DND-41 (cell line): Measurements from ENCODE around the gene CTSA.

Experiments
- ATAC-seq: fragments of 200-7000 bp; cut with Tn5 transposase; 3 replicates; pipeline ENCODE4 v1.9.1; 2021; ENCODE audit warnings: low read depth; ENCODE audit not compliant: insufficient read depth
- DNase-seq: peaks from one replicate; pipeline ENCODE4 v3.0.0-alpha.2; 2020
- H2AFZ ChIP-seq: 2 replicates; pipeline ENCODE4 v1.6.0; 2012; ENCODE audit warnings: low read depth, low read length
- H3K27ac ChIP-seq: 2 replicates; pipeline ENCODE4 v1.5.1; 2012; ENCODE audit warnings: low read length, inconsistent platforms
- H3K27me3 ChIP-seq: fragments of 200-600 bp; sonication (generic); 2 replicates; pipeline ENCODE4 v1.6.0; 2012; ENCODE audit warnings: low read length, mild to moderate bottlenecking, inconsistent platforms; ENCODE audit not compliant: insufficient read depth, poor library complexity
- H3K36me3 ChIP-seq: 2 replicates; pipeline ENCODE4 v1.5.1; 2012; ENCODE audit warnings: low read length, inconsistent platforms; ENCODE audit not compliant: insufficient read depth
- H3K4me1 ChIP-seq: 2 replicates; pipeline ENCODE4 v1.5.1; 2012; ENCODE audit warnings: mild to moderate bottlenecking, low read length; ENCODE audit not compliant: insufficient read depth
- H3K4me2 ChIP-seq: 2 replicates; pipeline ENCODE4 v1.6.0; 2012; ENCODE audit warnings: mild to moderate bottlenecking, moderate library complexity, low read length, inconsistent platforms; ENCODE audit not compliant: insufficient read depth
- H3K4me3 ChIP-seq, 2 experiments: fragments of 200-600 bp in 1 of 2; shearing (Covaris generic) in 1 of 2; 2 replicates each; pipeline ENCODE4 v1.5.1; 2012 to 2016; ENCODE audit warnings: inconsistent platforms in 2 of 2, low read length in 2 of 2, mild to moderate bottlenecking in 2 of 2, low read depth in 1 of 2, moderate library complexity in 1 of 2
- H3K79me2 ChIP-seq: 2 replicates; pipeline ENCODE4 v1.6.0; 2012; ENCODE audit warnings: low read length, inconsistent platforms; ENCODE audit not compliant: insufficient read depth
- H3K9ac ChIP-seq: 2 replicates; pipeline ENCODE4 v1.6.0; 2012; ENCODE audit warnings: low read depth, mild to moderate bottlenecking, inconsistent platforms, low read length, moderate library complexity
- H3K9me3 ChIP-seq: 2 replicates; pipeline ENCODE4 v1.5.1; 2012; ENCODE audit warnings: low read length, moderate library complexity, mild to moderate bottlenecking, inconsistent platforms; ENCODE audit not compliant: insufficient read depth, severe bottlenecking
- H4K20me1 ChIP-seq: 2 replicates; pipeline ENCODE4 v1.6.0; 2012; ENCODE audit warnings: low read length; ENCODE audit not compliant: insufficient read depth
- CTCF ChIP-seq: IDR thresholded peaks from 2 replicates; pipeline ENCODE4 v1.5.1; 2012; ENCODE audit warnings: borderline replicate concordance, low read length, moderate library complexity, mild to moderate bottlenecking; ENCODE audit not compliant: poor library complexity, severe bottlenecking; ENCODE audit errors: extremely low read depth
- EZH2 ChIP-seq: IDR thresholded peaks from 3 replicates; pipeline ENCODE4 v1.6.1; 2012; ENCODE audit warnings: borderline replicate concordance, low read depth, mild to moderate bottlenecking, moderate library complexity, low read length, inconsistent platforms; ENCODE audit not compliant: severe bottlenecking

The CTSA gene

DNA sequence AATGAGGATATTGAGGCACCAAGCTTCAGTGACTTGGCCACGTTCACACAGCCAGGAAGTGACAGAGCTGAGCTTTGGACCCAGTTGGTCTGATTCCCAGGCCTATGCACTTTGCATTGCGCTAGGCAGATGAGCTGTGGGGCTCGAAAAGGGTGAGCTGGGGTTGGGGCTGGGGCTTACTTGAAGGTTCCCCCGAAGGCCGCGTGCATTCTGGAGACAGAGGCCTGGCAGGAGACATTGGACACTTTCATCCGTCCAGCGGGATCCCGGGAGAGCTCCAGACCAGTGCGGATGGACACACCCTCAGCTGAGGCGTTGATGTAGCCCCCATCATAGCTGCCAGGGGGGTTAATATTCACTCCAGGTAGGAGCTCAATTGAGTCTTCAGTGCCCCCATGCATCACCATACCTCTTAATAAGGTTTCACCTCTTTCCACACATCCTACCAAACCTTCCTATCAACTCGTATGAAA lies 18.2 kb downstream of the CTSA start:
- no peak overlapping the region for H3K27ac ChIP-seq
- H2AFZ ChIP-seq, result no peak overlapping the region
- no peak overlapping the region for H3K4me3 ChIP-seq
- ATAC-seq, result no peak
- no peaks in the 10 kb centered on the region for H3K36me3 ChIP-seq
- no peak for TF ChIP-seq CTCF
- TF ChIP-seq EZH2, result no peak
- no peaks in the 10 kb centered on the region for H3K9me3 ChIP-seq
- no peak for DNase-seq
- H4K20me1 ChIP-seq, result no peaks in the 10 kb centered on the region
- no peak overlapping the region for H3K9ac ChIP-seq
- peaks cover 4% of the 10 kb centered on the region for H3K27me3 ChIP-seq
- no peak overlapping the region for H3K4me2 ChIP-seq
- H3K79me2 ChIP-seq, result no peaks in the 10 kb centered on the region
- no peaks in the 10 kb centered on the region for H3K4me1 ChIP-seq

DNA sequence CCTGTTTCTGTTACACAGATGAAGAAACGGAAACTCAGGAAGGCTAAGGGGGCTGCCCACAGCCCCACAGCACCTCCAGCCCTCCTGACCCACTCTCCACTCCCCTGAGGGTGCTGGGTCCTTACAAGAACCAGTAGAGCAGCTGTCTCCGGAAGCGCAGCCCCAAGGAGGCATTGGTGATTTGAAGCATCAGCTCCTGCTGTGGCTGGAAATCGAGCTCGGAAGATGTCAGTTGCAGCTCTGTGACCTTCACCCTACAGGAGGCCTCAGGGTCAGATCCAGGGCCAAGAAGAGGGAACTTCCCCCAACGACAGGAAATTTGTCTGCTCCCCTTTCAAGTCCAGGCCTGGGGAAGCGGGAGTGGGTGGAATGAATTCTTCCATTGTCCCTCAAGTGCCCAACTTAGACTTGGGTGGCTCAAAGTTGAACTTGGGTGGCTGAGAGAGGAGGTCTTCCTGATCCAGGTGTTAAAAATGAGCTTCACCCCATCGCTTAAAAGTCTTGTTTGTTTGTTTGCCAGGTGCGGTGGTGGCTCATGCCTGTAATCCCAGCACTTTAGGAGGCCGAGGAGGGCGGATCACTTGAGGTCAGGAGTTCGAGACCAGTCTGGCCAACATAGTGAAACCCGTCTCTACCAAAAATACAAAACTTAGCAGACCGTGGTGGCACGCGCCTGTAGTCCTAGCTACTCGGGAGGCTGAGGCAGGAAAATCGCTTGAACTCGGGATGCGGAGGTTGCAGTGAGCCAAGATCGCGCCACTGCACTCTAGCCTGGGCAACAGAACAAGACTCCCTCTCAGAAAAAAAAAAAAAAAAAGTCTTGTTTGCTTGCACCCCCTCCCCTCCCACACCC lies 18.9 kb downstream of the CTSA start:
- no peak overlapping the region for H2AFZ ChIP-seq
- no peaks in the 10 kb centered on the region for H3K4me1 ChIP-seq
- H3K4me3 ChIP-seq, result no peak overlapping the region
- no peaks in the 10 kb centered on the region for H3K79me2 ChIP-seq
- no peak overlapping the region for H3K9ac ChIP-seq
- no peak for TF ChIP-seq EZH2
- TF ChIP-seq CTCF, result no peak
- ATAC-seq (no peak), DNase-seq (no peak)
- H3K4me2 ChIP-seq, result no peak overlapping the region
- no peaks in the 10 kb centered on the region for H3K9me3 ChIP-seq
- no peaks in the 10 kb centered on the region for H4K20me1 ChIP-seq
- peaks cover 4% of the 10 kb centered on the region for H3K27me3 ChIP-seq
- no peaks in the 10 kb centered on the region for H3K36me3 ChIP-seq
- H3K27ac ChIP-seq, result no peak overlapping the region

GRCh38 chr20:45910670-45911485 lies 19.7 kb downstream of the CTSA start:
- H3K27ac ChIP-seq, result no peak overlapping the region
- H3K79me2 ChIP-seq, result no peaks in the 10 kb centered on the region
- H3K9ac ChIP-seq, result no peak overlapping the region
- H3K36me3 ChIP-seq, result no peaks in the 10 kb centered on the region
- TF ChIP-seq EZH2, result no peak
- no peak for TF ChIP-seq CTCF
- H2AFZ ChIP-seq, result no peak overlapping the region
- H4K20me1 ChIP-seq, result no peaks in the 10 kb centered on the region
- H3K4me2 ChIP-seq, result no peak overlapping the region
- no peak overlapping the region for H3K4me3 ChIP-seq
- H3K9me3 ChIP-seq, result no peaks in the 10 kb centered on the region
- H3K27me3 ChIP-seq, result peaks cover 4% of the 10 kb centered on the region
- H3K4me1 ChIP-seq, result no peaks in the 10 kb centered on the region
- ATAC-seq (peak; percentile 65), DNase-seq (peak; percentile 65)
